PC-3 (cell line): ENCODE data around the gene CFAP44. TPM values are rescaled to one million over a fixed set of nuclear protein-coding genes. Genes with fewer than 3 reads are reported as not detected.

Experiments used
- ATAC-seq: fragments of 200-7000 bp; cut with Tn5 transposase; 2 replicates; pipeline ENCODE4 v1.9.1; 2020; ENCODE audit warnings: mild to moderate bottlenecking, moderate library complexity
- BruUV-seq: library from RNA; stranded (reverse); fragments of 400-500 nt; replicated peaks from 2 replicates; lab custom pipeline; 2021; lab: Mats Ljungman, UMichigan
- CTCF ChIA-PET: fragments of 300-600 bp; sonication (Branson Sonifier 250); formaldehyde crosslinking; loops from one replicate; lab custom pipeline; 2022; ENCODE audit warnings: antibody characterized with exemption; lab: Charles Lee
- POLR2A ChIA-PET: fragments of 300-600 bp; sonication (Branson Sonifier 250); formaldehyde crosslinking; loops from one replicate; lab custom pipeline; 2022; ENCODE audit warnings: antibody characterized with exemption; ENCODE audit not compliant: unreplicated experiment; lab: Charles Lee
- DNase-seq: peaks from one replicate; pipeline ENCODE4 v3.0.0-alpha.2; 2015
- H2AFZ ChIP-seq: fragments of 300-600 bp; sonication (generic); 2 replicates; pipeline ENCODE4 v1.6.0; 2016; ENCODE audit warnings: antibody characterized with exemption, low read length
- H3F3A ChIP-seq: fragments of 300-600 bp; sonication (generic); one replicate; pipeline ENCODE4 v1.6.0; 2017; ENCODE audit warnings: antibody characterized with exemption, low read length, control low read depth, mild to moderate bottlenecking; ENCODE audit not compliant: unreplicated experiment
- H3K27ac ChIP-seq: fragments of 300-600 bp; sonication (generic); 2 replicates; pipeline ENCODE4 v1.5.1; 2016; ENCODE audit warnings: mild to moderate bottlenecking, low read length
- H3K27me3 ChIP-seq: fragments of 300-600 bp; sonication (generic); 2 replicates; pipeline ENCODE4 v1.6.1; 2016; ENCODE audit warnings: low read length, mixed read lengths
- H3K36me3 ChIP-seq: fragments of 300-600 bp; sonication (generic); 2 replicates; pipeline ENCODE4 v1.6.1; 2016; ENCODE audit warnings: low read depth, mixed run types, low read length, mixed read lengths
- H3K4me1 ChIP-seq: fragments of 300-600 bp; sonication (generic); 2 replicates; pipeline ENCODE4 v1.5.1; 2016; ENCODE audit warnings: low read length; ENCODE audit not compliant: insufficient read depth
- H3K4me2 ChIP-seq: fragments of 300-600 bp; sonication (generic); 2 replicates; pipeline ENCODE4 v1.6.0; 2016; ENCODE audit warnings: low read length
- H3K4me3 ChIP-seq: fragments of 300-600 bp; sonication (generic); 2 replicates; pipeline ENCODE4 v1.5.1; 2016; ENCODE audit warnings: mild to moderate bottlenecking, low read length, mixed read lengths
- H3K79me2 ChIP-seq: fragments of 300-600 bp; sonication (generic); 2 replicates; pipeline ENCODE4 v1.6.1; 2017; ENCODE audit warnings: low read length, mixed read lengths
- H3K9ac ChIP-seq: fragments of 300-600 bp; sonication (generic); 2 replicates; pipeline ENCODE4 v1.6.0; 2016; ENCODE audit warnings: mild to moderate bottlenecking, low read length
- H3K9me2 ChIP-seq: fragments of 300-600 bp; sonication (generic); replicated peaks from 2 replicates; pipeline ENCODE4 v1.6.1; 2016; ENCODE audit warnings: mixed run types, low read length, mixed read lengths
- H3K9me3 ChIP-seq: fragments of 300-600 bp; sonication (generic); 2 replicates; pipeline ENCODE4 v1.6.1; 2016; ENCODE audit warnings: low read length, mixed read lengths
- H4K20me1 ChIP-seq: fragments of 300-600 bp; sonication (generic); 2 replicates; pipeline ENCODE4 v1.6.1; 2016; ENCODE audit warnings: low read length, mixed read lengths
- EZH2 ChIP-seq: fragments of 300-600 bp; sonication (generic); IDR thresholded peaks from one replicate; pipeline ENCODE4 v1.6.1; 2017; ENCODE audit warnings: antibody characterized with exemption, mild to moderate bottlenecking, low read length; ENCODE audit not compliant: unreplicated experiment
- EZH2phosphoT487 ChIP-seq: fragments of 300-600 bp; sonication (generic); IDR thresholded peaks from 2 replicates; pipeline ENCODE4 v1.6.1; 2018; ENCODE audit warnings: mild to moderate bottlenecking, antibody characterized with exemption, low read length, borderline replicate concordance
- intact Hi-C: fragments of 100-400 bp; cut with micrococcal nuclease; formaldehyde crosslinking; loops from 2 replicates; pipeline ENCODE4 v1.9.0; 2023
- total RNA-seq: library from RNA; depleted of rRNA; stranded (reverse); fragments of >200 nt; gene quantifications from 2 replicates; pipeline ENCODE4 v1.2.3, GENCODE V29; 2014
- TF ChIP-seq, protein P1 (sequence below): fragments of 300-600 bp; sonication (generic); conservative IDR thresholded peaks from 2 replicates; pipeline ENCODE4 v1.5.1; 2017; ENCODE audit warnings: antibody characterized with exemption, low read depth, mild to moderate bottlenecking, low read length

CFAP44 gene
- total RNA-seq, 1 experiment from 2014 or later = 9.0 TPM

DNA sequence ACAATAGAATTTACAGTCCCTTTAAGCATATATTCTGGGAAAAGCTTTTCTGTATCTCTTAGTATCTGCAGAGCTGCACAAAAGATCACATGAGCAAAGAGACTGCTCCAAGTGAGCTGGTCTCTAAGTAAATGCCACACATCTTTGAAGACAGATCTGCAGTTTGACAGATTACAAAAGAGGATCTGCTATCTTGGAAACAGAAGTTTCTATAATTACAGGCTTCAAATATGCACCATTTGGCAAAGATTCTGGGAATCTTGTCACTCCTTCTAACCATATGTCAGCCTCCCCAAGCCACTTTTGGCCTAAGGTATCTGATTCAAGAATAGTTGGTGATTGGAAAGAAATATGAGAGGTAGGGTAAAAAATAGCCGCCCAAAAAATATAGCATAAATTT, 9.6 kb upstream of the CFAP44 start:
- no peak overlapping the region for H3K9ac ChIP-seq
- TF ChIP-seq, protein P1, sequence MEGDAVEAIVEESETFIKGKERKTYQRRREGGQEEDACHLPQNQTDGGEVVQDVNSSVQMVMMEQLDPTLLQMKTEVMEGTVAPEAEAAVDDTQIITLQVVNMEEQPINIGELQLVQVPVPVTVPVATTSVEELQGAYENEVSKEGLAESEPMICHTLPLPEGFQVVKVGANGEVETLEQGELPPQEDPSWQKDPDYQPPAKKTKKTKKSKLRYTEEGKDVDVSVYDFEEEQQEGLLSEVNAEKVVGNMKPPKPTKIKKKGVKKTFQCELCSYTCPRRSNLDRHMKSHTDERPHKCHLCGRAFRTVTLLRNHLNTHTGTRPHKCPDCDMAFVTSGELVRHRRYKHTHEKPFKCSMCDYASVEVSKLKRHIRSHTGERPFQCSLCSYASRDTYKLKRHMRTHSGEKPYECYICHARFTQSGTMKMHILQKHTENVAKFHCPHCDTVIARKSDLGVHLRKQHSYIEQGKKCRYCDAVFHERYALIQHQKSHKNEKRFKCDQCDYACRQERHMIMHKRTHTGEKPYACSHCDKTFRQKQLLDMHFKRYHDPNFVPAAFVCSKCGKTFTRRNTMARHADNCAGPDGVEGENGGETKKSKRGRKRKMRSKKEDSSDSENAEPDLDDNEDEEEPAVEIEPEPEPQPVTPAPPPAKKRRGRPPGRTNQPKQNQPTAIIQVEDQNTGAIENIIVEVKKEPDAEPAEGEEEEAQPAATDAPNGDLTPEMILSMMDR = no peak
- TF ChIP-seq EZH2phosphoT487 = no peak
- no peak for TF ChIP-seq EZH2
- no peak overlapping the region for H3K4me2 ChIP-seq
- H3K27me3 ChIP-seq = no peaks in the 10 kb centered on the region
- no peaks in the 10 kb centered on the region for H4K20me1 ChIP-seq
- H3K36me3 ChIP-seq = peaks cover 17% of the 10 kb centered on the region
- no peaks in the 10 kb centered on the region for H3K4me1 ChIP-seq
- no peaks in the 10 kb centered on the region for H3F3A ChIP-seq
- no peaks in the 10 kb centered on the region for H3K9me3 ChIP-seq
- no peak for ATAC-seq
- no peaks in the 10 kb centered on the region for H3K9me2 ChIP-seq
- no TSS peak for BruUV-seq
- DNase-seq = no peak
- H2AFZ ChIP-seq = no peak overlapping the region
- POLR2A ChIA-PET = no interaction called here
- H3K27ac ChIP-seq = no peak overlapping the region
- intact Hi-C loops = no loop called here
- H3K79me2 ChIP-seq = no peaks in the 10 kb centered on the region
- CTCF ChIA-PET = no interaction called here
- H3K4me3 ChIP-seq = no peak overlapping the region

DNA sequence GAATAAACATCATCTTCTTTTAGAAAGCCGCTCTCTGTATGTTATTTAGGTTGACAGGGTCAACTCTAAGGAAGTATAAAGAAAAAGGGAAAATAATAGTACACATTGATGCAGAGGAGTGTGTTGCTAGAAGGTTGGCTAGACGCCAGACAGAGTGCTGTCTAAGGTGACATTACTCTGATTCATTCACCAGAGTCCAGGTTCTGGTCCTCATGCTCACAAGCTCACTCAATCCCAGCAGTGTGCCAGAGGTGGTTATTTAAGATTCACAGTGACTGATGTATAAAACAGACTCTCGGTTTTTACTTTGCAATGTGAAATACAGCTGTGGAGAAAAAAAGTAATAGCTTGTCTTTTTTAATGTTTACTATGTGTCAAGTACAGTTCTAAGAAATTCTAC, 1.7 kb downstream of the CFAP44 start:
- CTCF ChIA-PET = no interaction called here
- intact Hi-C loops = no loop called here

DNA sequence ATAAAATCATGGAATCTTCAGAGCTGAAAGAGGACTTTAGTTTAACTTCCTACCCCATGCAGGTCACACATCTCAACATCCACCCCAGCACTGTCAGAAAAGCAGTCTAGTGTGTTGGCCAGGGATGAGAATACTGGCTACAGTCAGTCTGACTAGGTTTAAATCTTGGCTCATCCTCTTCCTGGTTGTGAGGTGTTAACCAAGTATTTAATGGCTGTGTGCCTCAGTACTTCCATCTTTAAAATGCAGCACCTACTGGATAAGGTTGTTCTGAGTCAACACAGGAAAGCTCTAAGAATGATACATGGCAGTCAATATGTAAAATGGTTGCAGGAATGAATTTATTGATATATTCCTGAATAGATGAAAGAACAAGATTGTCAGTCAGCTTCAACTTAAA, 3.1 kb downstream of the CFAP44 start:
- no peaks in the 10 kb centered on the region for H3K79me2 ChIP-seq
- H3K4me2 ChIP-seq = no peak overlapping the region
- H3K9me3 ChIP-seq = no peaks in the 10 kb centered on the region
- ChIA-PET POLR2A (no interaction called here), CTCF (no interaction called here)
- H3K9me2 ChIP-seq = no peaks in the 10 kb centered on the region
- no peak overlapping the region for H3K27ac ChIP-seq
- no peaks in the 10 kb centered on the region for H3K27me3 ChIP-seq
- no peaks in the 10 kb centered on the region for H4K20me1 ChIP-seq
- DNase-seq (no peak), ATAC-seq (no peak)
- peaks cover 6% of the 10 kb centered on the region; the same call in 1 of the 2 replicates for H3K36me3 ChIP-seq
- BruUV-seq = no TSS peak
- H3K4me3 ChIP-seq = no peak overlapping the region
- intact Hi-C loops = no loop called here
- TF ChIP-seq EZH2phosphoT487 = no peak
- TF ChIP-seq, protein P1 = no peak
- no peak for TF ChIP-seq EZH2
- no peak overlapping the region for H3K9ac ChIP-seq
- H3F3A ChIP-seq = no peaks in the 10 kb centered on the region
- H2AFZ ChIP-seq = no peak overlapping the region
- peaks cover 14% of the 10 kb centered on the region; the same call in 1 of the 2 replicates for H3K4me1 ChIP-seq

More for the DNA sequence above, 1.7 kb downstream of the CFAP44 start:
- DNase-seq = peak; percentile 55
- Histone ChIP-seq H3K9me3 (no peaks in the 10 kb centered on the region), H3K4me3 (no peak overlapping the region), H3K4me1 (peaks cover 14% of the 10 kb centered on the region; the same call in 1 of the 2 replicates), H2AFZ (no peak overlapping the region), H3K4me2 (no peak overlapping the region), H3K36me3 (peaks cover 9% of the 10 kb centered on the region; the same call in 1 of the 2 replicates), H3F3A (no peaks in the 10 kb centered on the region), H3K9me2 (no peaks in the 10 kb centered on the region), H3K9ac (no peak overlapping the region), H4K20me1 (no peaks in the 10 kb centered on the region), H3K27ac (no peak overlapping the region), H3K79me2 (no peaks in the 10 kb centered on the region), H3K27me3 (no peaks in the 10 kb centered on the region)
- TF ChIP-seq EZH2 (no peak), EZH2phosphoT487 (no peak)
- TF ChIP-seq, protein P1 = no peak
- peak; percentile 12 for ATAC-seq
- POLR2A ChIA-PET = no interaction called here
- BruUV-seq = no TSS peak
